Thoracic aorta (tissue), 2 donors: ENCODE data around the gene ABHD14A. TPM values are rescaled to one million over a fixed set of nuclear protein-coding genes. Genes with fewer than 3 reads are reported as not detected.

ENCODE experiments used
- ATAC-seq: fragments of 150-250 bp; one replicate; pipeline ENCODE4 v1.8.0; 2017; ENCODE audit warnings: low read depth; ENCODE audit not compliant: insufficient number of reproducible peaks, low FRiP score
- DNase-seq: peaks from one replicate; pipeline ENCODE4 v3.0.0-alpha.2; 2020; ENCODE audit warnings: low spot score
- H3K27ac ChIP-seq, 2 donors: fragments of 200-600 bp; sonication (generic); 1 replicate in 1 of 2; 2 replicates in 1 of 2; pipeline ENCODE4 v1.5.1; 2016; ENCODE audit warnings: mild to moderate bottlenecking in 2 of 2, moderate library complexity in 2 of 2
- H3K27me3 ChIP-seq: fragments of 200-600 bp; sonication (generic); replicated peaks from 2 replicates; pipeline ENCODE4 v1.6.0; 2016; ENCODE audit warnings: mild to moderate bottlenecking; ENCODE audit not compliant: insufficient read depth
- H3K36me3 ChIP-seq: fragments of 200-600 bp; sonication (generic); one replicate; pipeline ENCODE4 v1.5.1; 2016
- H3K4me1 ChIP-seq, 2 donors: fragments of 200-600 bp; sonication (generic); 1 replicate in 1 of 2; 2 replicates in 1 of 2; pipeline versions ENCODE4 v1.5.1 to v1.6.0; 2016; ENCODE audit warnings: low read depth in 2 of 2, mild to moderate bottlenecking in 1 of 2; ENCODE audit not compliant: control insufficient read depth in 1 of 2
- H3K4me3 ChIP-seq: fragments of 200-600 bp; sonication (generic); 2 replicates; pipeline ENCODE4 v1.5.1; 2016; ENCODE audit warnings: mild to moderate bottlenecking
- H3K9me3 ChIP-seq: fragments of 200-600 bp; sonication (generic); 2 replicates; pipeline ENCODE4 v1.5.1; 2016
- CTCF ChIP-seq: fragments of 200-600 bp; sonication (generic); IDR thresholded peaks from one replicate; pipeline ENCODE4 v1.5.1; 2019; ENCODE audit warnings: antibody characterized with exemption
- total RNA-seq, 2 donors: library from RNA; depleted of rRNA; stranded (reverse); fragments of >200 nt; gene quantifications; one replicate each; pipeline versions ENCODE4 v1.1.0 to v1.2.3, GENCODE V29; 2016

ABHD14A gene
- total RNA-seq, 2 donors from 2014 or later: 9.7 to 24.0 TPM

- Histone ChIP-seq H3K27me3 (no peaks in the 10 kb centered on the region), H3K4me1 (peaks cover 9 to 22% of the 10 kb centered on the region in 2 donors), H3K36me3 (no peaks in the 10 kb centered on the region), H3K27ac (no peak overlapping the region), H3K9me3 (no peaks in the 10 kb centered on the region), H3K4me3 (no peak overlapping the region)
- ATAC-seq (no peak), DNase-seq (no peak)
- TF ChIP-seq CTCF: peak; percentile 45
Measured at GRCh38 chr3:52004163-52004787, 29.4 kb downstream of the ABHD14A start.

GRCh38 chr3:52004906-52005395 is 30.1 kb downstream of the ABHD14A start:
- H3K27ac ChIP-seq: no peak overlapping the region
- ATAC-seq (no peak), DNase-seq (no peak)
- peaks cover 9 to 22% of the 10 kb centered on the region in 2 donors for H3K4me1 ChIP-seq
- no peak overlapping the region for H3K4me3 ChIP-seq
- H3K36me3 ChIP-seq: no peaks in the 10 kb centered on the region
- H3K27me3 ChIP-seq: no peaks in the 10 kb centered on the region
- no peaks in the 10 kb centered on the region for H3K9me3 ChIP-seq
- no peak for TF ChIP-seq CTCF

- DNase-seq (no peak), ATAC-seq (no peak)
- H3K36me3 ChIP-seq: no peaks in the 10 kb centered on the region
- TF ChIP-seq CTCF: no peak
- H3K9me3 ChIP-seq: no peaks in the 10 kb centered on the region
- H3K27ac ChIP-seq: peak overlapping the region in 1 of 2 donors; percentile 10
- H3K4me3 ChIP-seq: peak overlapping the region; percentile 30
- peaks cover 9 to 22% of the 10 kb centered on the region in 2 donors for H3K4me1 ChIP-seq
- H3K27me3 ChIP-seq: no peaks in the 10 kb centered on the region
Measured at GRCh38 chr3:52005571-52005986, 30.7 kb downstream of the ABHD14A start.

GRCh38 chr3:52006017-52006819 is 31.4 kb downstream of the ABHD14A start:
- TF ChIP-seq CTCF: no peak
- Histone ChIP-seq H3K4me3 (peak overlapping the region; percentile 30), H3K4me1 (peaks cover 9 to 22% of the 10 kb centered on the region in 2 donors), H3K36me3 (no peaks in the 10 kb centered on the region), H3K27me3 (no peaks in the 10 kb centered on the region), H3K27ac (no peak overlapping the region), H3K9me3 (no peaks in the 10 kb centered on the region)
- DNase-seq: no peak
- ATAC-seq: no peak

GRCh38 chr3:52006820-52007133 is 31.9 kb downstream of the ABHD14A start:
- Histone ChIP-seq H3K27me3 (no peaks in the 10 kb centered on the region), H3K36me3 (no peaks in the 10 kb centered on the region), H3K9me3 (no peaks in the 10 kb centered on the region), H3K4me3 (no peak overlapping the region), H3K4me1 (peaks cover 9 to 22% of the 10 kb centered on the region in 2 donors), H3K27ac (no peak overlapping the region)
- no peak for DNase-seq
- TF ChIP-seq CTCF: no peak
- no peak for ATAC-seq
